Measurements from ENCODE around the gene RNF157.
"Not testable (repeated sequence)": the region's sequence is repeated elsewhere in the genome, so short reads cannot be mapped to it uniquely, and the experiment has no call there.

Gene RNF157

GRCh38 chr17:76189741-76190140 is 50.6 kb downstream of the RNF157 start:
- H3K4me3 ChIP-seq (ENCODE audit: low read length), result no peak overlapping the region
- H3K4me1 ChIP-seq (ENCODE audit: insufficient read depth, low read length), result peaks cover 7% of the 10 kb centered on the region; the same call in 1 of the 2 replicates
- H3K36me3 ChIP-seq (ENCODE audit: insufficient read depth, low read depth, low read length), result no peaks in the 10 kb centered on the region
- H3K27me3 ChIP-seq (ENCODE audit: insufficient read depth, low read length), result no peaks in the 10 kb centered on the region
- H3K27ac ChIP-seq (ENCODE audit: low read length), result no peak overlapping the region
- H3K9me3 ChIP-seq (ENCODE audit: insufficient read depth, low read depth, low read length), result no peaks in the 10 kb centered on the region
- H3K9ac ChIP-seq (ENCODE audit: low read depth, low read length), result no peak overlapping the region

- Histone ChIP-seq H3K27ac (ENCODE audit: low read length) (no peak overlapping the region), H3K4me3 (ENCODE audit: low read length) (no peak overlapping the region), H3K36me3 (ENCODE audit: insufficient read depth, low read depth, low read length) (no peaks in the 10 kb centered on the region), H3K4me1 (ENCODE audit: insufficient read depth, low read length) (peaks cover 7% of the 10 kb centered on the region; the same call in 1 of the 2 replicates), H3K27me3 (ENCODE audit: insufficient read depth, low read length) (no peaks in the 10 kb centered on the region), H3K9ac (ENCODE audit: low read depth, low read length) (no peak overlapping the region), H3K9me3 (ENCODE audit: insufficient read depth, low read depth, low read length) (no peaks in the 10 kb centered on the region)
These were observed 51.0 kb downstream of the RNF157 start for GRCh38 chr17:76189247-76189646.

GRCh38 chr17:76188213-76189016 is 51.9 kb downstream of the RNF157 start:
- Histone ChIP-seq H3K27me3 (ENCODE audit: insufficient read depth, low read length) (no peaks in the 10 kb centered on the region), H3K9me3 (ENCODE audit: insufficient read depth, low read depth, low read length) (no peaks in the 10 kb centered on the region), H3K36me3 (ENCODE audit: insufficient read depth, low read depth, low read length) (no peaks in the 10 kb centered on the region), H3K9ac (ENCODE audit: low read depth, low read length) (no peak overlapping the region), H3K4me3 (ENCODE audit: low read length) (no peak overlapping the region), H3K4me1 (ENCODE audit: insufficient read depth, low read length) (peaks cover 7% of the 10 kb centered on the region; the same call in 1 of the 2 replicates), H3K27ac (ENCODE audit: low read length) (no peak overlapping the region)

GRCh38 chr17:76186774-76187173 is 53.5 kb downstream of the RNF157 start:
- not testable (repeated sequence) for H3K4me3 ChIP-seq (ENCODE audit: low read length); H3K9ac ChIP-seq (ENCODE audit: low read depth, low read length); H3K4me1 ChIP-seq (ENCODE audit: insufficient read depth, low read length)

GRCh38 chr17:76184290-76184689 is 56.0 kb downstream of the RNF157 start:
- Histone ChIP-seq H3K9me3 (ENCODE audit: insufficient read depth, low read depth, low read length) (no peaks in the 10 kb centered on the region), H3K27me3 (ENCODE audit: insufficient read depth, low read length) (no peaks in the 10 kb centered on the region), H3K27ac (ENCODE audit: low read length) (no peak overlapping the region), H3K36me3 (ENCODE audit: insufficient read depth, low read depth, low read length) (no peaks in the 10 kb centered on the region), H3K4me1 (ENCODE audit: insufficient read depth, low read length) (no peaks in the 10 kb centered on the region), H3K9ac (ENCODE audit: low read depth, low read length) (no peak overlapping the region), H3K4me3 (ENCODE audit: low read length) (no peak overlapping the region)

More at GRCh38 chr17:76186774-76187173, 53.5 kb downstream of the RNF157 start:
- H3K27ac ChIP-seq (ENCODE audit: low read length); H3K36me3 ChIP-seq (ENCODE audit: insufficient read depth, low read depth, low read length); H3K9me3 ChIP-seq (ENCODE audit: insufficient read depth, low read depth, low read length); H3K27me3 ChIP-seq (ENCODE audit: insufficient read depth, low read length): not testable (repeated sequence)

GRCh38 chr17:76182016-76182764 is 58.1 kb downstream of the RNF157 start:
- no peaks in the 10 kb centered on the region for H3K27me3 ChIP-seq (ENCODE audit: insufficient read depth, low read length)
- H3K4me3 ChIP-seq (ENCODE audit: low read length), result no peak overlapping the region
- no peak overlapping the region for H3K9ac ChIP-seq (ENCODE audit: low read depth, low read length)
- no peak overlapping the region for H3K27ac ChIP-seq (ENCODE audit: low read length)
- H3K9me3 ChIP-seq (ENCODE audit: insufficient read depth, low read depth, low read length), result no peaks in the 10 kb centered on the region
- no peaks in the 10 kb centered on the region for H3K4me1 ChIP-seq (ENCODE audit: insufficient read depth, low read length)
- no peaks in the 10 kb centered on the region for H3K36me3 ChIP-seq (ENCODE audit: insufficient read depth, low read depth, low read length)

GRCh38 chr17:76179496-76180467 is 60.5 kb downstream of the RNF157 start:
- no peak overlapping the region for H3K4me3 ChIP-seq (ENCODE audit: low read length)
- no peak overlapping the region for H3K27ac ChIP-seq (ENCODE audit: low read length)
- no peaks in the 10 kb centered on the region for H3K27me3 ChIP-seq (ENCODE audit: insufficient read depth, low read length)
- no peaks in the 10 kb centered on the region for H3K36me3 ChIP-seq (ENCODE audit: insufficient read depth, low read depth, low read length)
- H3K9me3 ChIP-seq (ENCODE audit: insufficient read depth, low read depth, low read length), result no peaks in the 10 kb centered on the region
- H3K9ac ChIP-seq (ENCODE audit: low read depth, low read length), result no peak overlapping the region
- no peaks in the 10 kb centered on the region for H3K4me1 ChIP-seq (ENCODE audit: insufficient read depth, low read length)

- no peak overlapping the region for H3K27ac ChIP-seq (ENCODE audit: low read length)
These were observed 62.2 kb downstream of the RNF157 start for GRCh38 chr17:76178124-76178523.

GRCh38 chr17:76176701-76177574 is 63.4 kb downstream of the RNF157 start:
- Histone ChIP-seq H3K36me3 (ENCODE audit: insufficient read depth, low read depth, low read length) (no peaks in the 10 kb centered on the region), H3K27me3 (ENCODE audit: insufficient read depth, low read length) (no peaks in the 10 kb centered on the region), H3K9me3 (ENCODE audit: insufficient read depth, low read depth, low read length) (no peaks in the 10 kb centered on the region), H3K4me1 (ENCODE audit: insufficient read depth, low read length) (no peaks in the 10 kb centered on the region), H3K4me3 (ENCODE audit: low read length) (no peak overlapping the region), H3K27ac (ENCODE audit: low read length) (no peak overlapping the region), H3K9ac (ENCODE audit: low read depth, low read length) (no peak overlapping the region)

More at GRCh38 chr17:76178124-76178523, 62.2 kb downstream of the RNF157 start:
- H3K9ac ChIP-seq (ENCODE audit: low read depth, low read length), result no peak overlapping the region
- H3K4me3 ChIP-seq (ENCODE audit: low read length), result no peak overlapping the region
- no peaks in the 10 kb centered on the region for H3K9me3 ChIP-seq (ENCODE audit: insufficient read depth, low read depth, low read length)
- H3K27me3 ChIP-seq (ENCODE audit: insufficient read depth, low read length), result no peaks in the 10 kb centered on the region
- no peaks in the 10 kb centered on the region for H3K36me3 ChIP-seq (ENCODE audit: insufficient read depth, low read depth, low read length)
- H3K4me1 ChIP-seq (ENCODE audit: insufficient read depth, low read length), result no peaks in the 10 kb centered on the region

GRCh38 chr17:76174037-76174436 is 66.3 kb downstream of the RNF157 start:
- Histone ChIP-seq H3K4me1 (ENCODE audit: insufficient read depth, low read length) (no peaks in the 10 kb centered on the region), H3K4me3 (ENCODE audit: low read length) (no peak overlapping the region), H3K27ac (ENCODE audit: low read length) (no peak overlapping the region), H3K9me3 (ENCODE audit: insufficient read depth, low read depth, low read length) (no peaks in the 10 kb centered on the region), H3K36me3 (ENCODE audit: insufficient read depth, low read depth, low read length) (no peaks in the 10 kb centered on the region), H3K27me3 (ENCODE audit: insufficient read depth, low read length) (no peaks in the 10 kb centered on the region), H3K9ac (ENCODE audit: low read depth, low read length) (no peak overlapping the region)

Measured in iPS-20b (cell line).